Neuronal stem cell (in vitro differentiated cells): ENCODE measurements around the gene MICAL2.

Source experiments
- DNase-seq: peaks from one replicate; pipeline ENCODE4 v3.0.0-alpha.2; 2013; ENCODE audit warnings: low spot score
- H2AFZ ChIP-seq: one replicate; pipeline ENCODE4 v1.6.1; 2013; ENCODE audit warnings: mild to moderate bottlenecking, low read length, inconsistent platforms
- H2AK5ac ChIP-seq: 2 replicates; pipeline ENCODE4 v1.6.1; 2013; ENCODE audit warnings: low read depth, mild to moderate bottlenecking, inconsistent platforms, low read length, moderate library complexity, mixed read lengths
- H2BK120ac ChIP-seq: 2 replicates; pipeline ENCODE4 v1.6.1; 2013; ENCODE audit warnings: low read depth, mild to moderate bottlenecking, inconsistent platforms, low read length, moderate library complexity, mixed read lengths
- H2BK12ac ChIP-seq: one replicate; pipeline ENCODE4 v1.6.1; 2013; ENCODE audit warnings: low read length, inconsistent platforms
- H2BK15ac ChIP-seq: 2 replicates; pipeline ENCODE4 v1.6.1; 2013; ENCODE audit warnings: mild to moderate bottlenecking, low read length, inconsistent platforms, mixed read lengths
- H2BK5ac ChIP-seq: one replicate; pipeline ENCODE4 v1.6.1; 2013; ENCODE audit warnings: inconsistent platforms, mild to moderate bottlenecking, low read length, moderate library complexity
- H3K14ac ChIP-seq: one replicate; pipeline ENCODE4 v1.6.1; 2013; ENCODE audit warnings: low read length, inconsistent platforms
- H3K18ac ChIP-seq: 2 replicates; pipeline ENCODE4 v1.6.1; 2013; ENCODE audit warnings: low read length, inconsistent platforms
- H3K23ac ChIP-seq: 2 replicates; pipeline ENCODE4 v1.6.1; 2013; ENCODE audit warnings: low read depth, mild to moderate bottlenecking, mixed read lengths, low read length, inconsistent platforms; ENCODE audit not compliant: poor library complexity
- H3K27ac ChIP-seq: replicated peaks from 3 replicates; pipeline ENCODE4 v1.5.1; 2013; ENCODE audit warnings: low read length, inconsistent platforms
- H3K27me3 ChIP-seq, 3 experiments: 2 replicates each; pipeline ENCODE4 v1.6.1; 2013; ENCODE audit warnings: low read length in 3 of 3, mild to moderate bottlenecking in 2 of 3, inconsistent platforms in 1 of 3, low read depth in 1 of 3, mixed read lengths in 1 of 3, moderate library complexity in 1 of 3; ENCODE audit not compliant: control insufficient read depth in 3 of 3, insufficient read depth in 3 of 3
- H3K36me3 ChIP-seq, 2 donors: replicated peaks in 1 of 2; 2 replicates each; pipeline ENCODE4 v1.6.1; 2013; ENCODE audit warnings: low read length in 2 of 2; ENCODE audit not compliant: control insufficient read depth in 2 of 2, insufficient read depth in 2 of 2
- H3K4ac ChIP-seq: 2 replicates; pipeline ENCODE4 v1.6.1; 2013; ENCODE audit warnings: inconsistent platforms, mild to moderate bottlenecking, low read length, moderate library complexity
- H3K4me1 ChIP-seq, 2 donors: 1 replicate in 1 of 2; 2 replicates in 1 of 2; pipeline ENCODE4 v1.6.1; 2013; ENCODE audit warnings: low read length in 2 of 2, low read depth in 1 of 2; ENCODE audit not compliant: control insufficient read depth in 2 of 2, insufficient read depth in 1 of 2
- H3K4me2 ChIP-seq: one replicate; pipeline ENCODE4 v1.6.1; 2013; ENCODE audit warnings: mild to moderate bottlenecking, low read length, inconsistent platforms; ENCODE audit not compliant: insufficient read depth, poor library complexity, severe bottlenecking
- H3K4me3 ChIP-seq, 2 donors: 2 replicates each; pipeline ENCODE4 v1.5.1; 2013; ENCODE audit warnings: low read length in 2 of 2, mild to moderate bottlenecking in 2 of 2, inconsistent platforms in 1 of 2, moderate library complexity in 1 of 2
- H3K79me1 ChIP-seq: one replicate; pipeline ENCODE4 v1.6.1; 2013; ENCODE audit warnings: low read depth, mild to moderate bottlenecking, inconsistent platforms, low read length, moderate library complexity
- H3K9ac ChIP-seq: one replicate; pipeline ENCODE4 v1.6.1; 2013; ENCODE audit warnings: mild to moderate bottlenecking, low read depth, low read length, inconsistent platforms; ENCODE audit not compliant: poor library complexity
- H3K9me3 ChIP-seq, 2 donors: replicated peaks in 1 of 2; 2 replicates each; pipeline versions ENCODE3 to v1.6.1; 2013; ENCODE audit warnings: low read length in 2 of 2, mild to moderate bottlenecking in 2 of 2, inconsistent platforms in 1 of 2, low read depth in 1 of 2, mixed read lengths in 1 of 2, moderate library complexity in 1 of 2; ENCODE audit not compliant: control insufficient read depth in 2 of 2, insufficient read depth in 1 of 2
- H4K8ac ChIP-seq: one replicate; pipeline ENCODE4 v1.6.1; 2013; ENCODE audit warnings: low read depth, mild to moderate bottlenecking, inconsistent platforms, low read length, moderate library complexity
- H4K91ac ChIP-seq: one replicate; pipeline ENCODE4 v1.6.1; 2013; ENCODE audit warnings: low read length, low read depth, mild to moderate bottlenecking, inconsistent platforms; ENCODE audit not compliant: poor library complexity
- WGBS, 2 donors: extraction: QIAGEN DNeasy Blood & Tissue Kit; methylation state at CpG; one replicate each; pipeline ENCODE4 v1.1.7; 2013; ENCODE audit warnings: missing lambda C conversion rate in 2 of 2, mixed read lengths in 1 of 2; ENCODE audit not compliant: insufficient read length in 2 of 2, insufficient replicate concordance in 1 of 2; ENCODE audit errors: extremely low coverage in 2 of 2; 5-methylcytosine and 5-hydroxymethylcytosine counted together

The MICAL2 gene

GRCh38 chr11:12224537-12224893, 114.1 kb downstream of the MICAL2 start:
- Histone ChIP-seq H3K9me3 (no peaks in the 10 kb centered on the region), H3K23ac (peak overlapping the region; percentile 65), H2AFZ (no peak overlapping the region), H2BK120ac (no peak overlapping the region), H3K79me1 (no peaks in the 10 kb centered on the region), H3K14ac (peak overlapping the region; percentile 76), H2AK5ac (no peak overlapping the region), H3K36me3 (no peaks in the 10 kb centered on the region), H3K4ac (peak overlapping the region; percentile 29), H3K27ac (no peak overlapping the region), H2BK12ac (no peak overlapping the region), H2BK15ac (no peak overlapping the region), H3K4me3 (no peak overlapping the region), H3K4me2 (no peak overlapping the region), H2BK5ac (no peak overlapping the region), H4K91ac (no peak overlapping the region), H3K9ac (no peak overlapping the region), H3K18ac (peak overlapping the region; percentile 64), H4K8ac (peak overlapping the region; percentile 43), H3K4me1 (no peaks in the 10 kb centered on the region), H3K27me3 (no peaks in the 10 kb centered on the region)
- no CpG with 5 or more reads among the region's 12 CpGs for WGBS, 2 donors
- no peak for DNase-seq

GRCh38 chr11:12225046-12225739, 114.8 kb downstream of the MICAL2 start:
- H3K79me1 ChIP-seq, result no peaks in the 10 kb centered on the region
- no peak overlapping the region for H2BK5ac ChIP-seq
- no peak overlapping the region for H2AK5ac ChIP-seq
- no peak overlapping the region for H2BK15ac ChIP-seq
- no peak overlapping the region for H3K4ac ChIP-seq
- H4K91ac ChIP-seq, result no peak overlapping the region
- no peaks in the 10 kb centered on the region for H3K27me3 ChIP-seq
- no peak overlapping the region for H3K27ac ChIP-seq
- no peak overlapping the region for H3K4me2 ChIP-seq
- no peak overlapping the region for H2BK120ac ChIP-seq
- H3K14ac ChIP-seq, result no peak overlapping the region
- H2BK12ac ChIP-seq, result no peak overlapping the region
- H3K4me3 ChIP-seq, result no peak overlapping the region
- H3K9ac ChIP-seq, result no peak overlapping the region
- H3K18ac ChIP-seq, result no peak overlapping the region
- H3K23ac ChIP-seq, result no peak overlapping the region
- H3K4me1 ChIP-seq, result no peaks in the 10 kb centered on the region
- H2AFZ ChIP-seq, result no peak overlapping the region
- H3K36me3 ChIP-seq, result no peaks in the 10 kb centered on the region
- H3K9me3 ChIP-seq, result no peaks in the 10 kb centered on the region
- no CpG with 5 or more reads among the region's 8 CpGs for WGBS, 2 donors
- no peak for DNase-seq
- no peak overlapping the region for H4K8ac ChIP-seq

- Histone ChIP-seq H2BK15ac (no peak overlapping the region), H3K18ac (no peak overlapping the region), H3K4ac (no peak overlapping the region), H3K36me3 (no peaks in the 10 kb centered on the region), H3K4me2 (no peak overlapping the region), H3K79me1 (no peaks in the 10 kb centered on the region), H3K9ac (no peak overlapping the region), H2AK5ac (peak overlapping the region; percentile 17), H2BK120ac (no peak overlapping the region), H3K27ac (no peak overlapping the region), H3K27me3 (no peaks in the 10 kb centered on the region), H3K23ac (no peak overlapping the region), H3K4me3 (no peak overlapping the region), H4K8ac (no peak overlapping the region), H3K9me3 (no peaks in the 10 kb centered on the region), H2BK5ac (no peak overlapping the region), H3K4me1 (no peaks in the 10 kb centered on the region), H2AFZ (no peak overlapping the region), H3K14ac (no peak overlapping the region), H4K91ac (no peak overlapping the region), H2BK12ac (no peak overlapping the region)
- WGBS, 2 donors, result no CpG with 5 or more reads among the region's 8 CpGs
- no peak for DNase-seq
Observed at GRCh38 chr11:12226093-12226492, 115.7 kb downstream of the MICAL2 start.

- Histone ChIP-seq H3K4ac (no peak overlapping the region), H3K23ac (no peak overlapping the region), H2BK12ac (no peak overlapping the region), H3K9ac (no peak overlapping the region), H2AK5ac (no peak overlapping the region), H3K9me3 (no peaks in the 10 kb centered on the region), H2AFZ (no peak overlapping the region), H4K8ac (no peak overlapping the region), H2BK120ac (no peak overlapping the region), H3K27ac (no peak overlapping the region), H3K27me3 (no peaks in the 10 kb centered on the region), H3K18ac (no peak overlapping the region), H2BK5ac (no peak overlapping the region), H3K36me3 (no peaks in the 10 kb centered on the region), H3K4me2 (no peak overlapping the region), H4K91ac (no peak overlapping the region), H3K14ac (no peak overlapping the region), H2BK15ac (no peak overlapping the region), H3K4me1 (no peaks in the 10 kb centered on the region), H3K4me3 (no peak overlapping the region), H3K79me1 (no peaks in the 10 kb centered on the region)
- WGBS, 2 donors, result no CpG with 5 or more reads among the region's 7 CpGs
- DNase-seq, result no peak
Observed at GRCh38 chr11:12229450-12230229, 119.2 kb downstream of the MICAL2 start.
